Right ventricle myocardium superior (tissue), 1 donor: ENCODE results near the gene RPL37. TPM values are rescaled to one million over a fixed set of nuclear protein-coding genes. Genes with fewer than 3 reads are reported as not detected.
"Not testable (repeated sequence)": the region's sequence is repeated elsewhere in the genome, so short reads cannot be mapped to it uniquely, and the experiment has no call there.

Source experiments
- ATAC-seq: fragments of 200-7000 bp; cut with Tn5 transposase; one replicate; pipeline ENCODE4 v1.9.1; 2020; ENCODE audit warnings: mild to moderate bottlenecking; ENCODE audit not compliant: poor library complexity
- DNase-seq: peaks from one replicate; pipeline ENCODE4 v3.0.0-alpha.2; 2020
- intact Hi-C: fragments of 100-400 bp; cut with DNase I; formaldehyde crosslinking; loops from one replicate; pipeline ENCODE4 v1.11.2; 2022
- long read RNA-seq: library from polyadenylated mRNA; unstranded; transcript quantifications from one replicate; pipeline ENCODE4 v2.0.0, GENCODE V29; 2021
- total RNA-seq: library from RNA; stranded (reverse); fragmentation: NEBNext Ultra II Directional; extraction: Animal tissue kit (Norgen Biotek cat#: 25700); gene quantifications from one replicate; pipeline ENCODE4 v1.2.1, GENCODE V29; 2021
- donor health status: DM: no; HTN: yes; CAD: no; lungs with severe emphysema.

The RPL37 gene
- total RNA-seq = 601 TPM
- long read RNA-seq, full-length matches to known transcripts = 43 of 191 reads
- long read RNA-seq, partial matches to known transcripts = 140 of 191 reads
- long read RNA-seq, other reads (novel, unspliced or antisense) = 8 of 191 reads

GRCh38 chr5:40834849-40835787, at the start of gene RPL37:
TSS of gene RPL37 (minus strand) at chr5:40835222. CDS start at chr5:40835185, 37 bp downstream.
- peak; percentile 97 for DNase-seq
- ATAC-seq = peak; percentile 100
- intact Hi-C loops = loop anchor here (10.0 kb wide), 1 partner anchor 80 kb away; the partner anchor contains the start of gene TTC33

- intact Hi-C loops, DNase-seq, ATAC-seq: not testable (repeated sequence)
These were observed 48.0 kb upstream of the RPL37 start for GRCh38 chr5:40883051-40883450.

GRCh38 chr5:40882291-40882690, 47.3 kb upstream of the RPL37 start:
- ATAC-seq (no peak), DNase-seq (no peak)
- intact Hi-C loops = no loop called here

- DNase-seq (no peak), ATAC-seq (peak; percentile 57)
- intact Hi-C loops = loop anchor here (10.0 kb wide), 1 partner anchor 125 kb away; the partner anchor contains the start of gene TTC33
These were observed 44.3 kb upstream of the RPL37 start for GRCh38 chr5:40879163-40879942.

GRCh38 chr5:40877371-40877988, 42.5 kb upstream of the RPL37 start:
- ATAC-seq = no peak
- intact Hi-C loops = loop anchor here (10.0 kb wide), 1 partner anchor 123 kb away; the partner anchor contains the start of gene TTC33
- no peak for DNase-seq

GRCh38 chr5:40875958-40876357, 40.9 kb upstream of the RPL37 start:
- ATAC-seq = no peak
- DNase-seq = no peak
- intact Hi-C loops = loop anchor here (10.0 kb wide), 1 partner anchor 121 kb away; the partner anchor contains the start of gene TTC33

GRCh38 chr5:40873286-40873880, 38.4 kb upstream of the RPL37 start:
- ATAC-seq = no peak
- DNase-seq = no peak
- intact Hi-C loops = loop anchor here (10.0 kb wide), 1 partner anchor 119 kb away; the partner anchor contains the start of gene TTC33

GRCh38 chr5:40872253-40872652, 37.2 kb upstream of the RPL37 start:
- not testable (repeated sequence) for DNase-seq, ATAC-seq
- intact Hi-C loops = loop anchor here (10.0 kb wide), 1 partner anchor 117 kb away; the partner anchor contains the start of gene TTC33

- ATAC-seq = no peak
- intact Hi-C loops = loop anchor here (10.0 kb wide), 1 partner anchor 116 kb away; the partner anchor contains the start of gene TTC33
- DNase-seq = no peak
These were observed 36.2 kb upstream of the RPL37 start for GRCh38 chr5:40871177-40871576.

- intact Hi-C loops = no loop called here
- no peak for ATAC-seq
- no peak for DNase-seq
These were observed 34.4 kb upstream of the RPL37 start for GRCh38 chr5:40869384-40869783.

- DNase-seq (no peak), ATAC-seq (no peak)
- intact Hi-C loops = no loop called here
These were observed 31.8 kb upstream of the RPL37 start for GRCh38 chr5:40866844-40867243.

GRCh38 chr5:40865004-40865403, 30.0 kb upstream of the RPL37 start:
- DNase-seq, ATAC-seq, intact Hi-C loops: not testable (repeated sequence)

GRCh38 chr5:40860711-40861110, 25.7 kb upstream of the RPL37 start:
- no peak for ATAC-seq
- intact Hi-C loops = no loop called here
- DNase-seq = no peak

GRCh38 chr5:40853632-40854192, 18.7 kb upstream of the RPL37 start:
- ATAC-seq = no peak
- intact Hi-C loops = no loop called here
- no peak for DNase-seq

- intact Hi-C loops = no loop called here
- DNase-seq = no peak
- no peak for ATAC-seq
These were observed 12.5 kb upstream of the RPL37 start for GRCh38 chr5:40847525-40847924.

- DNase-seq (no peak), ATAC-seq (no peak)
- intact Hi-C loops = no loop called here
These were observed 11.3 kb upstream of the RPL37 start for GRCh38 chr5:40846371-40846770.

GRCh38 chr5:40844565-40844964, 9.5 kb upstream of the RPL37 start:
- DNase-seq (no peak), ATAC-seq (no peak)
- intact Hi-C loops = no loop called here

GRCh38 chr5:40842351-40842750, 7.3 kb upstream of the RPL37 start:
- ATAC-seq (peak; percentile 33), DNase-seq (no peak)
- intact Hi-C loops = no loop called here
